SK-N-SH (cell line): ENCODE data around the gene GLS.

Source experiments
- FOXM1 ChIP-seq: IDR thresholded peaks from 2 replicates; pipeline ENCODE4 v1.4.0; 2012; ENCODE audit warnings: low read depth, mild to moderate bottlenecking
- MEF2A ChIP-seq: IDR thresholded peaks from 2 replicates; pipeline ENCODE4 v1.4.0; 2012; ENCODE audit warnings: low read depth, borderline replicate concordance
- TF ChIP-seq, protein P1 (sequence below): IDR thresholded peaks from 2 replicates; pipeline ENCODE4 v1.4.0; 2012; ENCODE audit warnings: low read depth
- TF ChIP-seq, protein P2 (sequence below): fragments of 200-600 bp; sonication (generic); IDR thresholded peaks from 2 replicates; pipeline ENCODE4 v1.6.1; 2017; ENCODE audit warnings: antibody characterized with exemption, mild to moderate bottlenecking, moderate library complexity
- TF ChIP-seq, protein P3 (sequence below): fragments of 150-350 bp; IDR thresholded peaks from 2 replicates; pipeline ENCODE4 v1.6.1; 2017; ENCODE audit warnings: antibody characterized with exemption, low read length, low read depth, borderline replicate concordance

DNA sequence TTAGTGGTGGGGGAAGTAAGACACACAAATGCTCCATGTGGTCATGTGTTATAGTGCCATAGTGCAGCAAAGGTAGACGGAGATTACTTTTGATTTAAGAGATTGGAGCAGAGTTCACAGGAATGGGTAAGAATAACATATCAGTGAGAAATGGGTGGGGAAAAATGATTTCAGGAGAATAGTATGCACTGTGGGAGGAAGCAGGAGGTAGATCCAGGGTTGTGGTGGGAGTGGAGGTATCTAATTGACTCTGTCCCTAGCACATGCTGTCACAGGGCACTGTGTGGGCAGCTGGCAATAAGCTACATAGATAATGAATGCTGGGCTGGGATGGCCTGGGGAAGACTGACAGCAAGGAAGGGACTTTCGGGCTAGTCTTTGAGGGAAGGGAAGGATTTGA, 68.0 kb downstream of the GLS start:
- TF ChIP-seq, protein P1, sequence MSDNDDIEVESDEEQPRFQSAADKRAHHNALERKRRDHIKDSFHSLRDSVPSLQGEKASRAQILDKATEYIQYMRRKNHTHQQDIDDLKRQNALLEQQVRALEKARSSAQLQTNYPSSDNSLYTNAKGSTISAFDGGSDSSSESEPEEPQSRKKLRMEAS: no peak
- no peak for TF ChIP-seq MEF2A
- no peak for TF ChIP-seq FOXM1
- TF ChIP-seq, protein P2, sequence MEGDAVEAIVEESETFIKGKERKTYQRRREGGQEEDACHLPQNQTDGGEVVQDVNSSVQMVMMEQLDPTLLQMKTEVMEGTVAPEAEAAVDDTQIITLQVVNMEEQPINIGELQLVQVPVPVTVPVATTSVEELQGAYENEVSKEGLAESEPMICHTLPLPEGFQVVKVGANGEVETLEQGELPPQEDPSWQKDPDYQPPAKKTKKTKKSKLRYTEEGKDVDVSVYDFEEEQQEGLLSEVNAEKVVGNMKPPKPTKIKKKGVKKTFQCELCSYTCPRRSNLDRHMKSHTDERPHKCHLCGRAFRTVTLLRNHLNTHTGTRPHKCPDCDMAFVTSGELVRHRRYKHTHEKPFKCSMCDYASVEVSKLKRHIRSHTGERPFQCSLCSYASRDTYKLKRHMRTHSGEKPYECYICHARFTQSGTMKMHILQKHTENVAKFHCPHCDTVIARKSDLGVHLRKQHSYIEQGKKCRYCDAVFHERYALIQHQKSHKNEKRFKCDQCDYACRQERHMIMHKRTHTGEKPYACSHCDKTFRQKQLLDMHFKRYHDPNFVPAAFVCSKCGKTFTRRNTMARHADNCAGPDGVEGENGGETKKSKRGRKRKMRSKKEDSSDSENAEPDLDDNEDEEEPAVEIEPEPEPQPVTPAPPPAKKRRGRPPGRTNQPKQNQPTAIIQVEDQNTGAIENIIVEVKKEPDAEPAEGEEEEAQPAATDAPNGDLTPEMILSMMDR: no peak
- TF ChIP-seq, protein P3, sequence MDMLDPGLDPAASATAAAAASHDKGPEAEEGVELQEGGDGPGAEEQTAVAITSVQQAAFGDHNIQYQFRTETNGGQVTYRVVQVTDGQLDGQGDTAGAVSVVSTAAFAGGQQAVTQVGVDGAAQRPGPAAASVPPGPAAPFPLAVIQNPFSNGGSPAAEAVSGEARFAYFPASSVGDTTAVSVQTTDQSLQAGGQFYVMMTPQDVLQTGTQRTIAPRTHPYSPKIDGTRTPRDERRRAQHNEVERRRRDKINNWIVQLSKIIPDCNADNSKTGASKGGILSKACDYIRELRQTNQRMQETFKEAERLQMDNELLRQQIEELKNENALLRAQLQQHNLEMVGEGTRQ: no peak
